HCT116 (cell line): ENCODE measurements around the gene STOX2. TPM values are rescaled to one million over a fixed set of nuclear protein-coding genes. Genes with fewer than 3 reads are reported as not detected.

Experiments
- ATAC-seq: fragments of 200-7000 bp; cut with Tn5 transposase; 2 replicates; pipeline ENCODE4 v1.9.1; 2020; ENCODE audit warnings: mild to moderate bottlenecking, moderate library complexity
- BruUV-seq: library from RNA; stranded (reverse); fragments of 400-500 nt; replicated peaks from 2 replicates; lab custom pipeline; 2021; lab: Mats Ljungman, UMichigan
- CTCF ChIA-PET: fragments of 300-600 bp; sonication (Branson Sonifier 250); formaldehyde crosslinking; loops from one replicate; lab custom pipeline; 2021; ENCODE audit warnings: antibody characterized with exemption; lab: Charles Lee
- POLR2A ChIA-PET: fragments of 300-600, 350-600 bp; sonication (Branson Sonifier 250); formaldehyde crosslinking; loops from one replicate; lab custom pipeline; 2021; ENCODE audit warnings: antibody characterized with exemption; lab: Charles Lee
- RAD21 ChIA-PET, 2 experiments: fragments of 300-600 bp; sonication (Branson Sonifier 250); formaldehyde crosslinking; loops; one replicate each; lab custom pipeline; 2023; ENCODE audit warnings: low total read pairs in 2 of 2; ENCODE audit not compliant: uncharacterized antibody in 2 of 2, unreplicated experiment in 2 of 2, low non-redundant PET in 1 of 2; lab: Charles Lee
- DNase-seq: peaks from one replicate; pipeline ENCODE4 v3.0.0-alpha.2; 2010; ENCODE audit warnings: low read depth, low spot score
- H2AFZ ChIP-seq: fragments of 200-600 bp; shearing (Covaris generic), sonication (generic); 2 replicates; pipeline ENCODE4 v1.6.1; 2017; ENCODE audit warnings: low read depth, mixed run types, mixed read lengths, antibody characterized with exemption, low read length; ENCODE audit not compliant: poor library complexity, severe bottlenecking
- H3K27ac ChIP-seq: 2 replicates; pipeline ENCODE4 v1.5.1; 2012; ENCODE audit warnings: low read depth, low read length
- H3K27me3 ChIP-seq: fragments of 200-600 bp; sonication (generic); 2 replicates; pipeline ENCODE4 v1.6.1; 2016; ENCODE audit warnings: mixed run types, low read length, mixed read lengths; ENCODE audit not compliant: insufficient read depth
- H3K36me3 ChIP-seq, 2 experiments: fragments of 200-500 bp in 1 of 2; fragments of 200-600 bp in 1 of 2; sonication (Bioruptor generic) in 1 of 2; sonication (generic) in 1 of 2; 2 replicates each; pipeline versions ENCODE4 v1.5.1 to v1.6.1; 2014 to 2016; ENCODE audit warnings: low read length in 2 of 2, inconsistent platforms in 1 of 2, mixed read lengths in 1 of 2, mixed run types in 1 of 2; ENCODE audit not compliant: insufficient read depth in 2 of 2, control insufficient read depth in 1 of 2
- H3K4me1 ChIP-seq, 2 experiments: fragments of 200-600 bp in 1 of 2; sonication (generic) in 1 of 2; 2 replicates each; pipeline versions ENCODE4 v1.5.1 to v1.6.1; 2012 to 2017; ENCODE audit warnings: low read length in 2 of 2, inconsistent platforms in 1 of 2, mild to moderate bottlenecking in 1 of 2, mixed read lengths in 1 of 2, mixed run types in 1 of 2, moderate library complexity in 1 of 2; ENCODE audit not compliant: insufficient read depth in 2 of 2, control insufficient read depth in 1 of 2
- H3K4me2 ChIP-seq: fragments of 200-600 bp; sonication (generic); 2 replicates; pipeline ENCODE4 v1.6.1; 2017; ENCODE audit warnings: mixed run types, low read length, mixed read lengths
- H3K4me3 ChIP-seq, 2 experiments: fragments of 200-600 bp in 1 of 2; sonication (generic) in 1 of 2; replicated peaks in 1 of 2; 2 replicates each; pipeline ENCODE4 v1.5.1; 2011 to 2016; ENCODE audit warnings: low read length in 2 of 2, control low read depth in 1 of 2, low read depth in 1 of 2, mild to moderate bottlenecking in 1 of 2, mixed read lengths in 1 of 2, mixed run types in 1 of 2
- H3K79me2 ChIP-seq: fragments of 200-600 bp; sonication (generic); 2 replicates; pipeline ENCODE4 v1.6.1; 2017; ENCODE audit warnings: mild to moderate bottlenecking, mixed run types, low read length, moderate library complexity, mixed read lengths; ENCODE audit not compliant: insufficient read depth
- H3K9ac ChIP-seq: fragments of 200-600 bp; sonication (generic); 2 replicates; pipeline ENCODE4 v1.6.1; 2016; ENCODE audit warnings: low read length, mixed read lengths
- H3K9me2 ChIP-seq: fragments of 200-600 bp; sonication (generic), shearing (Covaris generic); 2 replicates; pipeline ENCODE4 v1.6.1; 2017; ENCODE audit warnings: mixed run types, mild to moderate bottlenecking, moderate library complexity; ENCODE audit not compliant: insufficient read depth
- H3K9me3 ChIP-seq, 2 experiments: fragments of 200-500 bp in 1 of 2; fragments of 200-600 bp in 1 of 2; sonication (Bioruptor generic) in 1 of 2; sonication (generic) in 1 of 2; 2 replicates each; pipeline ENCODE4 v1.6.1; 2014 to 2017; ENCODE audit warnings: low read length in 2 of 2, mixed read lengths in 2 of 2, inconsistent platforms in 1 of 2, low read depth in 1 of 2, mild to moderate bottlenecking in 1 of 2, mixed run types in 1 of 2, moderate library complexity in 1 of 2; ENCODE audit not compliant: control insufficient read depth in 1 of 2, insufficient read depth in 1 of 2
- H4K20me1 ChIP-seq: fragments of 200-600 bp; sonication (generic), shearing (Covaris generic); 2 replicates; pipeline ENCODE4 v1.6.1; 2017; ENCODE audit warnings: mixed run types, mild to moderate bottlenecking, moderate library complexity; ENCODE audit not compliant: insufficient read depth
- ATF3 ChIP-seq: IDR thresholded peaks from 2 replicates; pipeline ENCODE4 v1.6.1; 2012
- CEBPB ChIP-seq: IDR thresholded peaks from 2 replicates; pipeline ENCODE4 v1.6.1; 2012; ENCODE audit warnings: low read depth
- EGR1 ChIP-seq: IDR thresholded peaks from 2 replicates; pipeline ENCODE4 v1.6.1; 2012; ENCODE audit warnings: low read depth
- ELF1 ChIP-seq: IDR thresholded peaks from 2 replicates; pipeline ENCODE4 v1.6.1; 2012; ENCODE audit warnings: low read depth, borderline replicate concordance
- EZH2 ChIP-seq: fragments of 200-600 bp; sonication (generic); IDR thresholded peaks from 2 replicates; pipeline ENCODE4 v1.6.1; 2017; ENCODE audit warnings: antibody characterized with exemption, mixed run types
- EZH2phosphoT487 ChIP-seq: fragments of 200-600 bp; IDR thresholded peaks from 2 replicates; pipeline ENCODE4 v1.6.1; 2018; ENCODE audit warnings: antibody characterized with exemption, borderline replicate concordance
- JUND ChIP-seq: IDR thresholded peaks from 2 replicates; pipeline ENCODE4 v1.6.1; 2012
- POLR2A ChIP-seq: IDR thresholded peaks from 2 replicates; pipeline ENCODE4 v1.7.0; 2011; ENCODE audit warnings: borderline replicate concordance; ENCODE audit not compliant: insufficient read depth, insufficient read length; ENCODE audit errors: extremely low read depth
- POLR2AphosphoS5 ChIP-seq: IDR thresholded peaks from 2 replicates; pipeline ENCODE4 v1.6.1; 2011; ENCODE audit warnings: mild to moderate bottlenecking, low read depth, low read length, moderate library complexity
- RAD21 ChIP-seq: IDR thresholded peaks from 2 replicates; pipeline ENCODE4 v1.6.1; 2012; ENCODE audit warnings: low read depth, mild to moderate bottlenecking
- REST ChIP-seq: IDR thresholded peaks from 2 replicates; pipeline ENCODE4 v1.6.1; 2012; ENCODE audit warnings: low read depth
- SP1 ChIP-seq: IDR thresholded peaks from 2 replicates; pipeline ENCODE4 v1.6.1; 2012; ENCODE audit warnings: low read depth
- SRF ChIP-seq: IDR thresholded peaks from 2 replicates; pipeline ENCODE4 v1.6.1; 2012; ENCODE audit warnings: low read depth
- TCF7L2 ChIP-seq: IDR thresholded peaks from 2 replicates; pipeline ENCODE4 v1.7.0; 2011; ENCODE audit warnings: borderline replicate concordance, inconsistent platforms; ENCODE audit not compliant: insufficient read depth, insufficient read length; ENCODE audit errors: extremely low read depth
- YY1 ChIP-seq: IDR thresholded peaks from 2 replicates; pipeline ENCODE4 v1.6.1; 2011; ENCODE audit warnings: low read length, low read depth, moderate library complexity, mild to moderate bottlenecking; ENCODE audit not compliant: insufficient replicate concordance; ENCODE audit errors: extremely low read depth
- ZFX ChIP-seq: fragments of 450-650 bp; IDR thresholded peaks from 2 replicates; pipeline ENCODE4 v1.6.1; 2017
- intact Hi-C: fragments of 100-400 bp; cut with micrococcal nuclease; formaldehyde crosslinking; loops from 2 replicates; pipeline ENCODE4 v1.10.0; 2022
- total RNA-seq: library from RNA; stranded (reverse); gene quantifications from one replicate; pipeline ENCODE4 v1.2.1, GENCODE V29; 2021; ENCODE audit not compliant: unreplicated experiment
- TF ChIP-seq, protein P1 (sequence below): IDR thresholded peaks from 2 replicates; pipeline ENCODE4 v1.6.1; 2012
- TF ChIP-seq, protein P2 (sequence below): IDR thresholded peaks from 2 replicates; pipeline ENCODE4 v1.6.1; 2011; ENCODE audit warnings: mild to moderate bottlenecking, low read length, moderate library complexity; ENCODE audit not compliant: insufficient replicate concordance; ENCODE audit errors: extremely low read depth

Gene STOX2
- total RNA-seq, 1 experiment from 2014 or later = 6.3 TPM

DNA sequence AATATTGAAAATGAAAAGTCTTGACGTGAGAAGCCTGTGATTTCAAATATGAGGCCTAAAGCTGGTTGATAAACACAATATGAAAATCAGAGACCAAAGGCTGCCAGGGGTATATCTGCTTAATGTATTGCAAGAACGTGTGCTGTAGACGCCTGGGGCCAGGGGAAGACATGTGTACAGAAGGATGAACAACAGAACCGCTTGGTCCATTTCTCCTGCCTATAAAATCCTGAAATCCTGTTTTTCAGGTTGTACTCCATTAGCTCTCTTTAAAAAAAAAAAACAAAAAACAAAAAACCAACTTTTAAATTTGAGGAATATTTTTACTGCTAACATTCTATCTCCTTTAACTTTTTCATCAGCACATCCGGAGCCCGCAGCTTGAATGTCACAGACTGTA lies 109.2 kb downstream of the STOX2 start:
- no peak overlapping the region for H3K4me2 ChIP-seq
- no peaks in the 10 kb centered on the region for H3K9me2 ChIP-seq
- H4K20me1 ChIP-seq = no peaks in the 10 kb centered on the region
- DNase-seq (no peak), ATAC-seq (no peak)
- H3K27me3 ChIP-seq = no peaks in the 10 kb centered on the region
- BruUV-seq = no TSS peak
- ChIA-PET POLR2A (interaction anchor here (1.6 kb wide), 1 partner anchor 9 kb away, joined by 3 read pairs; no protein-coding TSS in a partner anchor), RAD21 (no interaction called here), CTCF (no interaction called here)
- no peaks in the 10 kb centered on the region for H3K4me1 ChIP-seq
- no peaks in the 10 kb centered on the region for H3K36me3 ChIP-seq
- H3K9me3 ChIP-seq = no peaks in the 10 kb centered on the region
- intact Hi-C loops = no loop called here
- H3K79me2 ChIP-seq = no peaks in the 10 kb centered on the region
- no peak overlapping the region for H2AFZ ChIP-seq
- H3K27ac ChIP-seq = no peak overlapping the region
- no peak overlapping the region for H3K4me3 ChIP-seq
- no peak overlapping the region for H3K9ac ChIP-seq
- TF ChIP-seq EZH2 (no peak), ELF1 (no peak), TCF7L2 (no peak), POLR2AphosphoS5 (no peak), YY1 (no peak), ATF3 (no peak), RAD21 (no peak), EZH2phosphoT487 (no peak), ZFX (no peak), EGR1 (no peak), JUND (no peak), SRF (no peak), CEBPB (no peak), SP1 (no peak), POLR2A (no peak), REST (no peak)
- TF ChIP-seq, protein P1, sequence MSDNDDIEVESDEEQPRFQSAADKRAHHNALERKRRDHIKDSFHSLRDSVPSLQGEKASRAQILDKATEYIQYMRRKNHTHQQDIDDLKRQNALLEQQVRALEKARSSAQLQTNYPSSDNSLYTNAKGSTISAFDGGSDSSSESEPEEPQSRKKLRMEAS = no peak
- TF ChIP-seq, protein P2, sequence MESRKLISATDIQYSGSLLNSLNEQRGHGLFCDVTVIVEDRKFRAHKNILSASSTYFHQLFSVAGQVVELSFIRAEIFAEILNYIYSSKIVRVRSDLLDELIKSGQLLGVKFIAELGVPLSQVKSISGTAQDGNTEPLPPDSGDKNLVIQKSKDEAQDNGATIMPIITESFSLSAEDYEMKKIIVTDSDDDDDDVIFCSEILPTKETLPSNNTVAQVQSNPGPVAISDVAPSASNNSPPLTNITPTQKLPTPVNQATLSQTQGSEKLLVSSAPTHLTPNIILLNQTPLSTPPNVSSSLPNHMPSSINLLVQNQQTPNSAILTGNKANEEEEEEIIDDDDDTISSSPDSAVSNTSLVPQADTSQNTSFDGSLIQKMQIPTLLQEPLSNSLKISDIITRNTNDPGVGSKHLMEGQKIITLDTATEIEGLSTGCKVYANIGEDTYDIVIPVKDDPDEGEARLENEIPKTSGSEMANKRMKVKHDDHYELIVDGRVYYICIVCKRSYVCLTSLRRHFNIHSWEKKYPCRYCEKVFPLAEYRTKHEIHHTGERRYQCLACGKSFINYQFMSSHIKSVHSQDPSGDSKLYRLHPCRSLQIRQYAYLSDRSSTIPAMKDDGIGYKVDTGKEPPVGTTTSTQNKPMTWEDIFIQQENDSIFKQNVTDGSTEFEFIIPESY = no peak
